22Rv1 (cell line): Measurements from ENCODE around the gene MTF2.

Source experiments
- CTCF ChIP-seq: fragments of 450-650 bp; IDR thresholded peaks from 2 replicates; pipeline ENCODE4 v1.5.1; 2017; ENCODE audit warnings: mild to moderate bottlenecking
- ZFX ChIP-seq: fragments of 450-650 bp; IDR thresholded peaks from 2 replicates; pipeline ENCODE4 v1.6.1; 2017; ENCODE audit warnings: antibody characterized with exemption, borderline replicate concordance

- TF ChIP-seq CTCF (no peak), ZFX (no peak)
These were observed 85.7 kb downstream of the MTF2 start for GRCh38 chr1:93164816-93165215.
